Keratinocyte (primary cell): ENCODE data around the gene CCNDBP1.

ENCODE experiments used
- CTCF ChIP-seq, 3 experiments: IDR thresholded peaks in 1 of 3; conservative IDR thresholded peaks in 1 of 3; optimal IDR thresholded peaks in 1 of 3; 2 replicates in 2 of 3; 3 replicates in 1 of 3; pipeline versions ENCODE3 to v1.5.1; 2011; ENCODE audit warnings: low read length in 3 of 3, mild to moderate bottlenecking in 3 of 3, moderate library complexity in 2 of 3, control low read depth in 1 of 3, inconsistent platforms in 1 of 3; ENCODE audit not compliant: insufficient read depth in 2 of 3; ENCODE audit errors: extremely low read depth in 1 of 3
- EZH2 ChIP-seq: IDR thresholded peaks from one replicate; pipeline ENCODE4 v1.6.1; 2012; ENCODE audit warnings: inconsistent platforms, mild to moderate bottlenecking, low read length, moderate library complexity

- no peak for TF ChIP-seq CTCF (optimal IDR thresholded peaks at IDR 0.05 in 1 of 3, IDR thresholded peaks at IDR 0.05 in 1 of 3, conservative IDR thresholded peaks at IDR 0.05 in 1 of 3; ENCODE audit: extremely low read depth in 1 of 3, insufficient read depth in 2 of 3, low read length in 3 of 3)
- TF ChIP-seq EZH2, result no peak
Observed at GRCh38 chr15:43186003-43186353, 775 bp downstream of the CCNDBP1 start.
